GM18502 (cell line): ENCODE measurements around the gene ETS1.
"Not testable (repeated sequence)": the region's sequence is repeated elsewhere in the genome, so short reads cannot be mapped to it uniquely, and the experiment has no call there.

ENCODE experiments used
- ATAC-seq: cut with Tn5 transposase; IDR thresholded peaks from one replicate; pipeline ENCODE4 v1.9.1; 2021; ENCODE audit warnings: mild to moderate bottlenecking; ENCODE audit not compliant: unreplicated experiment, poor library complexity

Gene ETS1

DNA sequence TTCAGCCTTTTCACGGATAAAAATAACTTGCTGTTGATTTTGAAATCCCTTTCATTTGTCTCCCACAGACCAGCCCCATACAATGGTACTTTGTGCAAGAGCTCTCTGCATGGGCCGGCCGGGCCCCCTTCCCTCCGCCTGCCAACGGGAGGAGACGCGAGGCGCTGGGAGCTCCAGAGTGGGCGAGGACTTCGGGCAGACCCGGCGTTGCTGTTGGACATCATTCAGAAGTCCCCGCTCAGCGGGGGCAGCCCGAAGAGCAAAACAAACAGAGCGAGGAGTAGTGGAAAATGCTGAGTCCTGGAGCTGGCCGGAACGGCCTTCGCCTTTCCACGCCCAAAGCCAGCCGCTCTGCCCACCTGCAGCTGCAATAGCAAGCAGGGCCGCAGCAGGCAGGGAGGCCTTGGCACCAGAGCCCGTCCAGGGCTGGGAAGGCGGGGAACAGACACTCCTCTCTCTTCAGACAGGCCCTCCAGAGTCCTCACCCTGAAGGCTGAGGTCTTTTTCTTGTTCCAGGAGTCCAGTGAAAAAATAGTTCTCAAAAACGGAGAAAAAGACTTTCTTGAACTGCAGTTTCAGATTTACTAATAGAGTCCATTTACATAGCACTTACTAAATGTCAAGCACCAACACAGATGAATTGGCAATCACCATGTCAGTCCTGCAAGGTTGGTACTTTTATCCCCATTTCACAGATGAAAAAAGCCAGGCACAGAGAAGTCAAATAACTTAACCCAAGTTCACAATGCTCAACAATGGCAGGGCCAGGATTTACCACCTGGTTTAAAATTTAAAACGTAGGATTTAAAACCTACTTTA lies 135.5 kb downstream of the ETS1 start:
- no peak for ATAC-seq

DNA sequence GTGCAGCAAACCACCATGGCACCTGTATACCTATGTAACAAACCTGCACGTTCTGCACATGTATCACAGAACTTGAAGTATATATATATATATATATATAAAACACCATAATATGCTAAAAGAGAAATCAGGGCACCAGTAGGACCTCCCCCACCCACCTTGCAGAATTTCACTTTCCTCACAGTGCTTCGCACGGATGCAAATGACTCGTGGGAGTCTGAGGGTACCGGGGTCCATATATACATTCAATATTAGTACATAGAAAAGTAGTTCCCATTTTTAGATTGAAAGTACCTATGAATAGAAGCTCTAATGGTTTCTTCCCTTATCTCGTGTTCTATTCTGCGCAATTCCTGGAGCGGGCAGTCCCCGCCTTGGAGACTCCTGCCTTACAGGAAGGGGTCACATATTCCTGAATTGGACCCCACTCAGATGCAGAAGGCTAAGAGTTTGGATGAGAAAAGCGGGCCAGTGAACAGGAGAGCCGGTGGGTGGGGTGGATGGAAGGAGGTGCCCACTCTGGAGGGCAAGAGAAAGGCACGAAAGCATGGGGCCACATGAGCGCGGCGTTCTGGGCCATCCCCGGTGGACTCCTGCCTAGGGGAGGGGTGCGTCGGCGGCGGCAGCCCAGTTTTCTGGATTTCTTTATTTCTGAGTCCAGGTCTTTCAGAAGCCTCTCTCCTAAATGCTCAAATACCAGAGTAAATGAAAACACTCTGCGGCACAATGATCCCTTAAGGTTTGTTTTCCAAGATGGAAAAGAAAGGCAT lies 136.3 kb downstream of the ETS1 start:
- no peak for ATAC-seq

DNA sequence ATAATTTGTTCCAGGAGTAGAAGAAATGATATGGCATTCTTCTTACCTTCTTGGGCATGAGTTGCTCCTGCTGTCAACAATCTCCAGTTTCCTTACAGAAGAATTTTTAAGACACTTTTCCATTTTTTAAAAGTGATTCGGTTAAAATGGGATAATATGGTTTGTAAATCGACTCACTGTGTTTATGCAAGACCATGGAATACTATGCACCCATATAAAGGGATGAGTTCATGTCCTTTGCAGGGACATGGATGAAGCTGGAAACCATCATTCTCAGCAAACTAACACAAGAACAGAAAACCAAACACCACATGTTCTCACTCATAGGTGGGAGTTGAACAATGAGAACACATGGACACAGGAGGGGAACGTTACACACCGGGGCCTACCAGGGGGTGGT lies 136.9 kb downstream of the ETS1 start:
- not testable (repeated sequence) for ATAC-seq

DNA sequence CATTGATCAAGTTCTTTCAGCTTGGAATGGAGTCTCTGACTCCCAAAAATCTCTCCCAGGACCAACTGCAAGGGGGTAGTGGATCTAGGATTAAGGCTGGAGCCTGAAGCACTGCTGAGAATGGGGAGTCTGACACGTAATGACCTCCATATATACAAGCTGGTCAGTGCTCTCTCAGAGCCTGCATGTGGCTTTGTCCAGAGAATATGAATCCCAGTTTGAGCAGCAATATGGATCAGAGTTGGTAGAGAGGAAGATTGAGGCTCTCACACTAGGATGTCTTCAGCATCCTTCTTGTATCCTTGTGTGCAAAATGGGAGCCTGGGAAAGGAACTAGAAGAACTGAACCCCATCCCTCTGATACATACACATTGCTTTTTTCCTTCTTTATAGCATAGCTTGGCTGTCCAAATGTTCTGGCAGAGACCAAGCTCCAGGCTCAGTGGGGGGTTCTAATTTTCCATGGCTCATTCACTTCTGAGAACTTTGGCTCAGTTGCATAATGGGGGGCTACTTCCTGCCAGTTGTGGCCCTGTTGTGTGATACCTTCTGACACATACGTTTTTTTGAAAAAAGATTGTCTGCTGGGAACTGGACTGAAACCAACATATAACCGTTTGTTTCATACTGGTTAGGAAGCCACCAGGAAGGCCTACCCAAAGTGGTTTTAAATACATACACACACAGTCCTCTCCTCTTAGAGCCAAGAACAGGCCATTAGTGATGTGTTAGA lies 138.2 kb downstream of the ETS1 start:
- ATAC-seq = no peak

DNA sequence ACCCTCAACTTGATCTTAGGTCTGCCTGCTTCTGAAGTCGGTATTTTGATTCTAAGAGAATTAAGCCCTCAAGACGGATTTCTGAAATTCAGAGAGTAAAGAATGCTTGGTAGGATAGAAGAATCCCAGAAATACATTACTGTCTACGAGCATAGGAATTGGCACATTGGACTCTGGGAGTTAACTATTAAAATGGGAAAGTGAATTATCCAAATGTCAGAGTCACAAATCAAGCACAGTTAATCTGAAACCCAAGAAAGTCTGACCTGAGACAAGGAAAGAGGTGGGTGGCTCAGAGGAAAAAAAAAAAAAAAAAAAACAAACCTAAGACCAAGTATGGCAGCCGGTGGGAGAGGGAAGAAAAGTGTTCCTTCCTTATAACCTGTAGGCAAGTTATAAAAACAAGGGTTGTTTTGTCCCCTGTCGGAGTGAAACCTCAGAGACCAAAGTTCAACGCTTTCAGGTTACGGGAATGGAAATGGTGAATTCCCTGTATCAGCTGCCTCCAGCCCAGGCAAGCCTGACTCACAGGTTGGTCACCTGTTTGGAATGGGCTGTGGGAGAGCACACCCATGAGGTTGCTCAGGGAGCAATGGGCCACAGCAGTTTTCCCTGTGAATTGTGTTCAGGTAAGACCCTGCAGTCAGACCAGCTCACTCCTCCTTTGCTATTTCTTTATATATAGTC lies 139.0 kb downstream of the ETS1 start:
- no peak for ATAC-seq

DNA sequence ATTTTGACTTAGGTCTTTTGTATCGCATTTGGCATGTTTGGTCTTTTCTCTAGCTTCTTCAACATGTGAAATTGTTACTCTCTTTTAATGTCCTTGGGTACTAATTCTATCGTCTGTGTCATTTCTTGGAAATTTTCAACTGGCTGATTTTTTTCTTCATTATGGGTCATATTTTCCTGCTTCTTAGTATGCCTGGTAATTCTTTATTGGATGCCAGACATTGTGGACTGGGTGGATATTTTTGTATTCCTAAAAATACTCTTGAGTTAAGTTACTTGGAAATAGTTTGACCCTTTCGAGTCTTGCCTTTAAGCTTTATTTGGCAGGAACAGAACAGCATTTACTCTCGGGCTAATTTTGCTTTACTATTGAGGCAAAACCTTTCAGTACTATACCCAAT lies 140.1 kb downstream of the ETS1 start:
- ATAC-seq = no peak

DNA sequence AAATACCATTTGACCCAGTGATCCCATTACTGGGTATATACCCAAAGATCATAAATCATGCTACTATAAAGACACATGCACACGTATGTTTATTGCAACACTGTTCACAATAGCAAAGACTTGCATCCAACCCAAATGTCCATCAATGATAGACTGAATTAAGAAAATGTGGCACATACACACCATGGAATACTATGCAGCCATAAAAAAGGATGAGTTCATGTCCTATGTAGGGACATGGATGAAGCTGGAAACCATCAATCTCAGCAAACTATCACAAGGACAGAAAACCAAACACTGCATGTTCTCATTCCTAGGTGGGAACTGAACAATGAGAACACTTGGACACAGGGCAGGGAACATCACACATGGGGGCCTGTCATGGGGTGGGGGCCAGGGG lies 141.4 kb downstream of the ETS1 start:
- not testable (repeated sequence) for ATAC-seq

DNA sequence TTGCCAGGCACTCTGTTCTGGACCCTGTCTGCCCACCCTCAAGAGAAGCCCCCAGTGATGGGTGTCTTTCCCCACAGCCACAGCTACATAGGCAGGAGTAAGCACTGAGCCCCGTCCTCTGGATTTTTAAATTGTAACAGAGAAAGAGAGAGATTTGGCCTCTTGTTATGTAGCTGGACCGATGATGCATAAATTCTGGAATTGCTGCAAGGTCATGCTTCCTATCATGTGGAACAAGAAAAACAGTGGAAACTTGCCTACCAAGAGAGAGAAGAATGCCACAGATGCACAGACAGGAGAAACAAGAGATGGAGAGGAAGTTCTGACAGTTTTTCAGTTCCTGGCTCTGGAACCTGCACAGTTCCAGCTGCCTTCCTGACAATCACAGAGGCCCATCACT lies 150.2 kb downstream of the ETS1 start:
- no peak for ATAC-seq

DNA sequence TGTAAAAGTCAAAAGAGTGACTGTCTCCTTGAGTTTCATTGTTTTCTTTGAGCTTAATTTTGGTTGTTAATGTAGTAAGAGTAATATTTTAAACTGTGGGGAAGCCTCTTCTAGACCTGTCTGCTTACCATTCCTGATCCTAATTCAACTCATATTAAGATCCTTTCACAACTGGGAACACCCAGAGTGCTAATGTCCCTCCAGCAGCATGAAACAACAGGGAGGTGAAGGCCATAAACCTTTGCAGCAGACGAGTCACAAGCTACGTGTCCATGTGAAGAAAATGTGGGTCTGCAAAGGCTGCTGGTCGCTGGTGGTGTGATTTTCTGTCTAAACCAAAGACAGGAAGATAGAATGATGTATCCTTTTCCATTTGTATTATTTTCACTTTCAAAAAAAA lies 152.5 kb downstream of the ETS1 start:
- ATAC-seq = no peak

DNA sequence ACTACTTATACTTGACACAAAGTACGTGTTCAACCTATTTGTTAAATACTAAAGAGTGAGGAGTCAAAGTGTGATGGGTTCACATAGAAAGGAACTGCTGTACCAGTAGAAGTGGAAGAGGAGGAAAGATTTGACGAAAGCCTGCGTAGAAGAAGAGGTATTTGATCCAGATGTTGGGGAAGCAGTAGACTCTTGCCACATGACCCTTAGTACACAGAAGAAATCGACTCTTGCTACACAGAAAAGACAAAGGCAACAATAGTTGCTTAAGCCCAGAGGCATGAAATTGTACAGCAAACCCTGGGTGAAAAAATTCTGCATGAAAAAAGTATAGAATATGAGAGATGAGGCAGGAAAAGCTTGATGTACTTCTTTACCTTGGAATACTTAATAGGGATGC lies 152.9 kb downstream of the ETS1 start:
- no peak for ATAC-seq

DNA sequence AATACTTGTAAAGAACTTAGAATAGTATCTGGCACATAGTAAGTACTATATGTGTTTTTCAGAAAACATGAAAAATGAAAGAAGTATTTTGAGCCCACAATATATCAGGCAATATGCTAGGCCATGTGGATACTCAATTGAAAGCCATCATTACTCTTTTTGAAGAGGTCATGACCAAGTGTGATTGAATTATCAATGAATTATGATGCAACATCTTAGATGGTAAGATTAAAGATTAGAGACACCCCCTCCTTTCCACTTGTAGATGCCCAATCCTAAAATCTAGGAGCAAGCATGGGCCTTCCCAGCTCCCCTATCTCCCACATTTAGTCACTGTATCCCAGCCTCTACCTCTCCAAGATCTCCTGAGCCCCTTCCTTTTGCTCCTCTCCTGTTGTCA lies 154.4 kb downstream of the ETS1 start:
- ATAC-seq = no peak

DNA sequence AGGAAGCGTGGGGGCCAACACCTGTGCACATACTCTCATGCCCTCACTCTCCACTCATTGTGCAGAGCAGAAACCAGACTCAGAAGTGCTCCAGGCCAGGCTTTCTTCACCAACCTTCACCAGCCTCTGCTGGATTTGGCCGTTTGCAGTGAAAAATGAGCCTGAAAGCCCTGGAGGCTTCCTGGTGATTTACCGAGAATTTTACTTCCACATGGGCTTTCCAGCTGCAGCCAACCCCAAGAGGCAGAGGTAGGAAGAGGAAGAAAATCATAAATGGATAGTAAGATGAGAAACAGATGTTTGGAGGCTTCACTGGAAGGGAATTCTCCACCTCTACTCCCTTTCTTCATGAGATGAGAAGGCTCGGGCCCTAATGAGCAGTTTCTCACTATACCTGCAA lies 155.4 kb downstream of the ETS1 start:
- ATAC-seq = no peak

DNA sequence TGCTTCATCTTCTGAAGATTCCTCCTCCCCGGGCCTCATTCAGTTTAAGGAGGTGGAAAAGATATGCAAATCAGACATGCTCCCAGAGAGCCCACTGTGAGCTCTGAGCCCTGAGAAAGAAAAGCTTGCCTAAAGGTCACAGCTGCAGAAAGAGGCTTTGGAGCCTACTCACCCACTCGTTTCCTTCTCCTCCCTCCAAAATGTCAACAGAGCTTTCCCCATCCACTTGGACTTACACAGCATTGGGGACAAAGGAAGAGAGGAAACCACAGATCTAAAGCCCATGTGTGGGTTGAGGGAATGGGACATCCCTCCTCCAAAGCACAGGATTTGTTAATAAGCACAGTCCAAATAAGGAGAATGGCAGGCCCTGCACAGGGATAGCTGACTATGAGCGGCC lies 158.4 kb downstream of the ETS1 start:
- ATAC-seq = no peak

DNA sequence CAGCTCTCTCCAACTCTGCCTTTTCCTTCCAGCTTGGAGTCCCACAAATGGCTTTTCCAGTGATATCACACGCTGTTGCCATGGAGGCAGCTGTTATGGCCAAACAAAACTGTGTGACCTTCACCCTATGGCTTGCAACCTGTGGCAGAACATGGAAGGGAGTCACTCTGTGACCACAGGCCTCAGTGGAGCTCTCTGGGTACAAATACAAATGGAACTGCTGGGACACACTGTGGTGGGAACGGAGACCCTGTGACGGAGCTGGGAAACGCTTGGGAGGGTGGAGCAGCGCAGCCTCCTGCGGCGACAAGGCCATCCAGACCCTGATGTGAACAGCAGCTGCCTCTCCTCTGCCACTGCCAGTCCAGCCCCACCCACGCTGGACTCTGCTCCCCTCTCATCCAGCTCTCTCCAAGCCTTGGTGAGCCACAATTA lies 162.5 kb downstream of the ETS1 start:
- no peak for ATAC-seq

DNA sequence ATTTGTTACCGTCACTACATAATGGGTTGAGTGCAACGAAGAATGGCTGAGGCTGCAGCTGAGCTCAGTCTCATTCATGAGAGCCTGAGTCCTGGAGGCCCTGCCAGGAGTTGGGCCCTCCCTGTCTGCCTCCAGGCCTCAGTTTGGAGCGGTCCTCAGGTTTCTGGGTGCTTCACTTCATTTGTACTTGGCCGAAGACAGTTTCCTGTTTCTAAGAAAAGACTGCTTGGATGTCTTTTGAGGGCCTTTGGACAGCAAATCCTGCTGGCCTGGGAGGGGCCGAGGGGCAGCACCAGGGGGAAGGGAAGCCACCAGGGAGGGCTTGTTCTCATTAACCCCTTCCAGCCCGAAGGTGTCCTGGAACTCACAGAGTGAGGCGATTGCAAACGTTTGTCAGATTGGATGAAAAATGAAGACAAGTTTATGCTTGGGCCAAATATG lies 163.1 kb downstream of the ETS1 start:
- no peak for ATAC-seq

DNA sequence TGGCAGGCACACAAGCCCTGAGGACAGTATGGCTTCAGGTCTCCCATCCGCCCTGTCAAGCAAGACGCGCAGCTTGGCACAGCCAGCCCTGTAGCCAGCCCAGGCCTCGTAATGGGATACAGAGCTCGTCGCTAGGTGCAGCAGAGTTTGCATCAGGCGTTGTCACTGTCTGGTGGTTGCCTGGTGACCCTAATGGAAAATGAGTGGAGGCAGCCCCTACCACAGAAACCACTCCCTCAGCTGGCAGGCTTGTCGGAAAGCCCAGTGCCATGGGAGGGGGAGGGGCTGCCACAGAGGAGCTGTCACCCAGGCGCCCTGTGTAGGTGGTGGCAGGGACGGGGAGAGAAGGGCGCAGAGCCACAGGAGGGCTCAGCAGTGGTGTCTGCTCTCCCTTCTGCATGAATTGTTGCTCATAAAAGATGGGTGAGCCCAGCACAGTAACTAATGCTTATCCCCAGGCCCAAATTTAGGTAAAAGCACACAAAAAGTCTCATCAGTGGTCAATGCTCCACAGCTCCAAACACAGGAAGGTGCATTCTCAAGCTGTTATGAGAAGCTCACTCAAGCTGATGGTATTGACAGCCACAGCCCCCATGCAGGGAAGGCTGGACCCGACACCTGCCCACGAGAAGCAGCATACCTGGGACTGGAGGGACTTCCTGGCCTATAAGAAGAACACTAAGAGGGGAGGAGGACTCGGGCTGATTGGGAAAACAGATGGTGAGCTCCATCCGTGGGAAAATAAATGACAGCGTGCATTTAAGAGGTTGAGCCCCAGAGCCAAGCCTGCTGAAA lies 164.6 kb downstream of the ETS1 start:
- ATAC-seq = no peak

DNA sequence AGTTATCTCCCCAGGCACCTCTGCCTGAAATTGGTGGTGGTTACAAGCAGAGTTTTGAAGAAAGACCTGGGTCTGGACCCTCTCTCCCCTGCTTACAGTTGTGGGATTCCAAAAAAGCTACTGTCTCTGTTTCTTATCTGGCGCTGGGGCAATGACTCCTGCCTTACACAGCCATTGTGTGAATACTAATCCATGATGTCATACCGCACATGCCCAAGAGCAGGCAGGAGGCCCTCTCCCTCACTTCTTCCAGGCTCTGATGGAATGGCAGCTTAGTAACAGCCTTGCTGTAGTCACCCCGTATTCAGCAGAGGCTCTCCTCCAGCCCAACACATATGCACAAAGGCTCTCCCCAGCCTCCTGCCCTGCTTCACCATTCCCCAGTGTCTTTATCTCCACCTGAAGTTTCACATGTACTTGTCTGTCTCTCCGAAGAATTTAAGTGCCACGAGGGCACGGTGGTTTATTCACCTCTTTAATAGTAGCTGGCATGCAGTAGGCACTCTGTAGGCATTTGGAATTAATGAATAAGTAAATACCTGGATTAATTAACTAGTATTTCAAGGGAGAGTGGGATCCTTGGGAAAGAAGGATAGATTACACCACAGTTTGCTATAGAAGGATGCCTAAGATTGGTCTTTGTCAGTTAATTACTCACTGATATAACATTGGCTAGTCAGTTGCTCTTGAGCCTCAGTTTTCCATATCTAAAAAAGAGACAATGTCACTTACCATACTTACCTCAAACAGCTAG lies 165.6 kb downstream of the ETS1 start:
- no peak for ATAC-seq

DNA sequence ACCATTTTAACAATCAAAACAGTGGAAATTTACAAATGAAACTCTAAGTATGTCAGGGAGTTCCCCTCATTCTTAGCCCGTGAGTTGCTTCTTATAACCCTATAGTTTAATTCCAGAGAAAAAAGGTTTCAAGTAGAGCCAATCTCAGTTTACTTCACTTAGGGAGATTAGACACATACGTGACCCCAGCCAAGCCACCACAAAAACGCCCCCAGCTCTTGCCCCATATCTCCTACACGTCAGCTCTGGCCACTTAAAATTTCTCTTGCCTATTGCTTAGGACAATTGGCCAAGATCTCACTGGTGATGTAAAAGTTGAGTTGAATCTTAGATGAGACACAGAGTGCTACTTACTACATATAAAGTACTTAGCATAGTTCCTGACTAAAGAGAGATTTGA lies 166.4 kb downstream of the ETS1 start:
- ATAC-seq = no peak

DNA sequence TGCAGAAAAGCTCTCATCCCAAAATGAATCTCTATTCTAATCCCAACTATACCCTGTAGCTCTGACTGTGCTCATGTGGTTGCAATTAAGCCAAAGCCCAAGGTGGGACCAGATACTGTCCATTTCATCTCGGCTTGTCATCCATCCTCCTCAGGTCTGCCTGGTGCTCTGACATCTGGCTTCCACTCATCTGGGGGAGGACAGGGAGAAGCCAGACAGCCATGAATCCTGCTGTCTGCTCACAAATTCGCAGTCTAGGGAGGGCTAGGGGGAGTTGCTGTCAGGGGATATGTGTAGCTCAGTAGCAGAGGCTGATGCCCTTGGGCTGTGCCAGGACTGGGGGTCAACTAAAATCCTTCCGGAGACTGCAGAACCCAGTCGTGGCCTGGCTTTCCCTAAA lies 167.1 kb downstream of the ETS1 start:
- ATAC-seq = no peak
